Thyroid gland (tissue), 4 donors: ENCODE measurements around the gene ANAPC16. TPM values are rescaled to one million over a fixed set of nuclear protein-coding genes. Genes with fewer than 3 reads are reported as not detected.

Experiments used
- DNase-seq, 2 donors: peaks; one replicate each; pipeline ENCODE4 v3.0.0-alpha.2; 2019
- H3K27ac ChIP-seq, 3 donors: fragments of 200-600 bp; sonication (generic); 1 replicate in 2 of 3; 2 replicates in 1 of 3; pipeline ENCODE4 v1.5.1; 2016 to 2019; ENCODE audit warnings: mild to moderate bottlenecking in 1 of 3, moderate library complexity in 1 of 3
- H3K27me3 ChIP-seq: fragments of 200-600 bp; sonication (generic); one replicate; pipeline ENCODE4 v1.5.1; 2019
- H3K36me3 ChIP-seq, 2 donors: fragments of 200-600 bp; sonication (generic); one replicate each; pipeline ENCODE4 v1.5.1; 2016 to 2019
- H3K4me1 ChIP-seq, 2 donors: fragments of 200-600 bp; sonication (generic); one replicate each; pipeline ENCODE4 v1.5.1; 2017 to 2019
- H3K4me3 ChIP-seq, 3 donors: fragments of 200-600 bp; sonication (generic); replicated peaks in 1 of 3; 1 replicate in 2 of 3; 2 replicates in 1 of 3; pipeline ENCODE4 v1.5.1; 2016; ENCODE audit warnings: mild to moderate bottlenecking in 1 of 3
- H3K9me3 ChIP-seq: fragments of 200-600 bp; sonication (generic); one replicate; pipeline ENCODE4 v1.5.1; 2017
- CTCF ChIP-seq, 6 experiments: fragments of 200-600 bp in 3 of 6; fragments of 450-650 bp in 3 of 6; sonication (generic) in 3 of 6; IDR thresholded peaks; one replicate each; pipeline ENCODE4 v1.5.1; 2016 to 2019; ENCODE audit warnings: antibody characterized with exemption in 6 of 6, mild to moderate bottlenecking in 2 of 6, inconsistent platforms in 1 of 6, moderate library complexity in 1 of 6
- POLR2A ChIP-seq, 2 donors: fragments of 450-650 bp; IDR thresholded peaks; one replicate each; pipeline ENCODE4 v1.6.1; 2017; ENCODE audit warnings: antibody characterized with exemption in 2 of 2, mild to moderate bottlenecking in 2 of 2, moderate library complexity in 1 of 2
- WGBS, 2 donors: methylation state at CpG; one replicate each; pipeline ENCODE4 v1.1.5; 2017; 5-methylcytosine and 5-hydroxymethylcytosine counted together
- intact Hi-C: fragments of 100-400 bp; cut with DNase I; formaldehyde crosslinking; loops from one replicate; pipeline ENCODE4 v1.15.1; 2023
- total RNA-seq, 4 donors: library from RNA; depleted of rRNA; stranded (reverse); fragments of >200 nt; gene quantifications; one replicate each; pipeline ENCODE4 v1.2.3, GENCODE V29; 2016

Gene ANAPC16
- total RNA-seq: 100 to 1,000 TPM; 100 to 214 (median 129) TPM

GRCh38 chr10:72215611-72216549, at the start of gene ANAPC16, which contains the start of gene ASCC1:
TSS of gene ANAPC16 (plus strand) at chr10:72216012. CDS start at chr10:72223915, 7,903 bp downstream.
TSS of gene ASCC1 (minus strand) at chr10:72216276. CDS start at chr10:72213298, 2,978 bp downstream.
- intact Hi-C loops: no loop called here
- TF ChIP-seq POLR2A (IDR thresholded peaks at IDR 0.05) (peak; percentile 64 to 99), CTCF (IDR thresholded peaks at IDR 0.05) (peak in 1 of 6 experiments; percentile 20)
- Histone ChIP-seq H3K27me3 (no peaks in the 10 kb centered on the region), H3K4me1 (peaks cover 30 to 36% of the 10 kb centered on the region in 2 donors), H3K27ac (peak within 1 kb of the TSS; percentile 98 to 99 (median 99)), H3K4me3 (peak within 1 kb of the TSS; percentile 19 to 60 (median 56)), H3K9me3 (no peaks in the 10 kb centered on the region), H3K36me3 (peaks cover under 1 to 7% of the 10 kb centered on the region in 2 donors)
- peak; percentile 90 to 92 for DNase-seq
- WGBS, 2 donors: 1% methylated on average over 48 to 55 of the region's 64 CpGs

- H3K36me3 ChIP-seq: no peaks in the 10 kb centered on the region
- 96% methylated on average over 3 of the region's 3 CpGs for WGBS, 2 donors
- no peaks in the 10 kb centered on the region for H3K27me3 ChIP-seq
- H3K4me3 ChIP-seq: no peak overlapping the region
- H3K27ac ChIP-seq: no peak overlapping the region
- H3K4me1 ChIP-seq: peaks cover 16 to 22% of the 10 kb centered on the region in 2 donors
- no peak for TF ChIP-seq POLR2A (IDR thresholded peaks at IDR 0.05)
- TF ChIP-seq CTCF (IDR thresholded peaks at IDR 0.05): no peak
- DNase-seq: no peak
- intact Hi-C loops: no loop called here
- H3K9me3 ChIP-seq: no peaks in the 10 kb centered on the region
These were observed 48.7 kb upstream of the ANAPC16 start for GRCh38 chr10:72167118-72167517.

- H3K9me3 ChIP-seq: no peaks in the 10 kb centered on the region
- H3K4me1 ChIP-seq: peaks cover 33 to 37% of the 10 kb centered on the region in 2 donors
- no peaks in the 10 kb centered on the region for H3K36me3 ChIP-seq
- H3K27ac ChIP-seq: peak overlapping the region; percentile 41 to 63 (median 49)
- whole genome bisulfite sequencing, 2 donors: 12 to 37% methylated on average over 4 of the region's 4 CpGs
- H3K4me3 ChIP-seq: no peak overlapping the region
- intact Hi-C loops: no loop called here
- no peak for TF ChIP-seq POLR2A (IDR thresholded peaks at IDR 0.05)
- TF ChIP-seq CTCF (IDR thresholded peaks at IDR 0.05): no peak
- no peaks in the 10 kb centered on the region for H3K27me3 ChIP-seq
- peak; percentile 97 to 98 for DNase-seq
These were observed 45.5 kb upstream of the ANAPC16 start for GRCh38 chr10:72170263-72170662.

- intact Hi-C loops: no loop called here
- 79 to 82% methylated on average over 4 of the region's 4 CpGs for WGBS, 2 donors
- Histone ChIP-seq H3K4me1 (peaks cover 33 to 37% of the 10 kb centered on the region in 2 donors), H3K27me3 (no peaks in the 10 kb centered on the region), H3K36me3 (no peaks in the 10 kb centered on the region), H3K4me3 (no peak overlapping the region), H3K27ac (peak overlapping the region; percentile 41 to 63 (median 44)), H3K9me3 (no peaks in the 10 kb centered on the region)
- DNase-seq: no peak
- TF ChIP-seq CTCF (IDR thresholded peaks at IDR 0.05): no peak
- TF ChIP-seq POLR2A (IDR thresholded peaks at IDR 0.05): no peak
These were observed 45.1 kb upstream of the ANAPC16 start for GRCh38 chr10:72170733-72171132.

- DNase-seq: peak; percentile 54 to 59
- Histone ChIP-seq H3K9me3 (no peaks in the 10 kb centered on the region), H3K4me1 (peaks cover 33 to 37% of the 10 kb centered on the region in 2 donors), H3K36me3 (no peaks in the 10 kb centered on the region), H3K27ac (peak overlapping the region; percentile 41 to 63 (median 44)), H3K4me3 (no peak overlapping the region), H3K27me3 (no peaks in the 10 kb centered on the region)
- 70 to 74% methylated on average over 7 of the region's 7 CpGs for WGBS, 2 donors
- TF ChIP-seq CTCF (IDR thresholded peaks at IDR 0.05) (no peak), POLR2A (IDR thresholded peaks at IDR 0.05) (no peak)
- intact Hi-C loops: no loop called here
These were observed 44.6 kb upstream of the ANAPC16 start for GRCh38 chr10:72171175-72171630.
